Lung (tissue), 12 donors: ENCODE measurements around the gene GATC. TPM values are rescaled to one million over a fixed set of nuclear protein-coding genes. Genes with fewer than 3 reads are reported as not detected.

ENCODE experiments used
- ATAC-seq: fragments of 200-7000 bp; cut with Tn5 transposase; one replicate; pipeline ENCODE4 v1.9.1; 2020; ENCODE audit warnings: moderate number of reproducible peaks; ENCODE audit not compliant: insufficient read depth, low FRiP score
- DNase-seq, 3 donors: peaks; one replicate each; pipeline ENCODE4 v3.0.0-alpha.2; 2013 to 2017
- H3K27ac ChIP-seq, 2 donors: one replicate each; pipeline ENCODE4 v1.5.1; 2013; ENCODE audit warnings: mild to moderate bottlenecking in 2 of 2, moderate library complexity in 2 of 2, control low read depth in 1 of 2, inconsistent platforms in 1 of 2, low read depth in 1 of 2, low read length in 1 of 2
- H3K27me3 ChIP-seq, 3 donors: one replicate each; pipeline ENCODE4 v1.5.1; 2013; ENCODE audit warnings: low read length in 2 of 3; ENCODE audit not compliant: control insufficient read depth in 3 of 3, insufficient read depth in 3 of 3
- H3K36me3 ChIP-seq, 4 donors: one replicate each; pipeline ENCODE4 v1.5.1; 2013; ENCODE audit warnings: low read length in 4 of 4, mild to moderate bottlenecking in 1 of 4, moderate library complexity in 1 of 4; ENCODE audit not compliant: control insufficient read depth in 4 of 4, insufficient read depth in 4 of 4
- H3K4me1 ChIP-seq, 5 donors: one replicate each; pipeline ENCODE4 v1.5.1; 2013; ENCODE audit warnings: low read length in 5 of 5, mild to moderate bottlenecking in 2 of 5, moderate library complexity in 1 of 5; ENCODE audit not compliant: control insufficient read depth in 5 of 5, insufficient read depth in 5 of 5
- H3K4me3 ChIP-seq: one replicate; pipeline ENCODE4 v1.5.1; 2013; ENCODE audit warnings: mild to moderate bottlenecking, control low read depth, moderate library complexity
- H3K9ac ChIP-seq, 2 donors: one replicate each; pipeline ENCODE4 v1.5.1; 2013; ENCODE audit warnings: low read length in 2 of 2, control low read depth in 1 of 2; ENCODE audit not compliant: insufficient read depth in 1 of 2
- H3K9me3 ChIP-seq, 4 donors: one replicate each; pipeline ENCODE4 v1.5.1; 2013; ENCODE audit warnings: low read length in 3 of 4, mild to moderate bottlenecking in 1 of 4, moderate library complexity in 1 of 4; ENCODE audit not compliant: control insufficient read depth in 4 of 4, insufficient read depth in 3 of 4
- CTCF ChIP-seq: IDR thresholded peaks from 2 replicates; pipeline ENCODE4 v1.5.1; 2012; ENCODE audit warnings: mild to moderate bottlenecking; ENCODE audit errors: control extremely low read depth, extremely low read depth
- WGBS, 2 donors: extraction: QIAGEN DNeasy Blood & Tissue Kit; methylation state at CpG; one replicate each; pipeline ENCODE4 v1.1.7; 2013; 5-methylcytosine and 5-hydroxymethylcytosine counted together
- polyA plus RNA-seq, 2 donors: library from polyadenylated mRNA; stranded (reverse); fragments of 200-250 nt; gene quantifications; one replicate each; pipeline ENCODE4 v1.2.1, GENCODE V29; 2013
- total RNA-seq, 2 donors: library from RNA; depleted of rRNA in 1 of 2; stranded (reverse); fragments of >200 nt in 1 of 2; gene quantifications; one replicate each; pipeline ENCODE4 v1.2.1, GENCODE V29; 2014 to 2021
- donor health status: control.
- donor health status: control.
- donor health status: Bipolar disorder and iron deficiency.
- donor health status: healthy.
- donor health status: DM: yes; HTN: yes; CAD: no.

The GATC gene
- total and polyA plus RNA-seq, 4 donors, result 10.6 to 27.6 (median 19.3) TPM

GRCh38 chr12:120413901-120414695 is 32.1 kb upstream of the GATC start:
- no peaks in the 10 kb centered on the region for H3K9me3 ChIP-seq
- H3K36me3 ChIP-seq, result no peaks in the 10 kb centered on the region
- no peak overlapping the region for H3K9ac ChIP-seq
- no peaks in the 10 kb centered on the region for H3K27me3 ChIP-seq
- no peak for ATAC-seq
- H3K4me1 ChIP-seq, result peaks cover 0 to 6% (median 0%) of the 10 kb centered on the region in 5 donors
- H3K4me3 ChIP-seq, result no peak overlapping the region
- no peak for TF ChIP-seq CTCF
- peak; percentile 20 to 43 (median 26) for DNase-seq
- H3K27ac ChIP-seq, result peak overlapping the region in 1 of 2 donors; percentile 68
- WGBS, 2 donors, result 54 to 61% methylated on average over 13 of the region's 13 CpGs

DNA sequence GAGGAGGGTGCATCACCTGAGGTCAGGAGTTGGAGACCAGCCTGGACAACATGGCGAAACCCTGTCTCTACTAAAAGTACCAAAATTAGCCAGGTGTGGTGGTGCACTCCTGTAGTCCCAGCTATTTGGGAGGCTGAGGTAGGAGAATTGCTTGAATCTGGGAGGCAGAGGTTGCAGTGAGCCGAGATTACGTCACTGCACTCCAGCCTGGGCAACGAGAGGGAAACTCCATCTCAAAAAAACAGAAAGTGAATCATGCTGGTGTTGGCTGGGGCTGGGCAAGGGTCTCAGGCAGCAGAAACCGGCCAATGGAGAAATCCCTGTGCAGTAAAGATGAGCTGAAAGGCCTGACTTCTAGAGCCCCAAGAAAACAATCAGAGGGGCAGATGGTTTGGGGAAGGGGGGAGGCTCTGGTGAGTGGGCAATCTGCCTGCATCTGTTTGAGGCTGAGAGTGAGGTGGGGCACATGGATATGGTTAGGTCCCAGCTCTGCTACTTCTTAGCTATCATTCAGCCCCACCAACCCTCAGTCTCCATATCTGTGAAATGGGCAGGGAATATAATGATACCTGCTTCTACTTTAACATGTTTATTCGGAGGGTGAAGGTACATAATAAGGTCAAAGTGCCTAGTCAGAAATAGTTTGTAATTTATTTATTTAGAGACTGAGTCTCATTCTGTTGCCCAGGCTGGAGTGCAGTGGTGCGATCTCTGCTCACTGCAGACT is 29.6 kb upstream of the GATC start:
- Histone ChIP-seq H3K9me3 (no peaks in the 10 kb centered on the region), H3K9ac (no peak overlapping the region), H3K36me3 (no peaks in the 10 kb centered on the region), H3K27ac (no peak overlapping the region), H3K4me1 (peaks cover 0 to 6% (median 0%) of the 10 kb centered on the region in 5 donors), H3K4me3 (no peak overlapping the region), H3K27me3 (no peaks in the 10 kb centered on the region)
- no peak for TF ChIP-seq CTCF
- DNase-seq, result no peak
- ATAC-seq, result no peak
- 78 to 83% methylated on average over 7 of the region's 7 CpGs for WGBS, 2 donors

- H3K4me1 ChIP-seq, result peaks cover 0 to 6% (median 0%) of the 10 kb centered on the region in 5 donors
- ATAC-seq (no peak), DNase-seq (no peak)
- no peaks in the 10 kb centered on the region for H3K9me3 ChIP-seq
- H3K27ac ChIP-seq, result no peak overlapping the region
- no peaks in the 10 kb centered on the region for H3K36me3 ChIP-seq
- no peak for TF ChIP-seq CTCF
- WGBS, 2 donors, result 92 to 97% methylated on average over 4 of the region's 4 CpGs
- no peak overlapping the region for H3K9ac ChIP-seq
- H3K27me3 ChIP-seq, result no peaks in the 10 kb centered on the region
- no peak overlapping the region for H3K4me3 ChIP-seq
Measured at GRCh38 chr12:120417917-120418580, 28.2 kb upstream of the GATC start.
